Activated naive CD8-positive, alpha-beta T cell (primary cell): Measurements from ENCODE around the gene FUOM.
"Not testable (repeated sequence)": the region's sequence is repeated elsewhere in the genome, so short reads cannot be mapped to it uniquely, and the experiment has no call there.

Experiments used
- H3K27ac Mint-ChIP-seq: one replicate; pipeline ENCODE4 v1.8.0; 2021; ENCODE audit warnings: mixed read lengths
- H3K27me3 Mint-ChIP-seq: one replicate; pipeline ENCODE4 v1.8.0; 2021; ENCODE audit warnings: mixed read lengths
- H3K36me3 Mint-ChIP-seq: one replicate; pipeline ENCODE4 v1.8.0; 2021; ENCODE audit warnings: mixed read lengths
- H3K4me1 Mint-ChIP-seq: one replicate; pipeline ENCODE4 v1.8.0; 2021; ENCODE audit warnings: low read depth, mixed read lengths
- H3K4me3 Mint-ChIP-seq: one replicate; pipeline ENCODE4 v1.8.0; 2021; ENCODE audit warnings: mild to moderate bottlenecking, mixed read lengths
- H3K9me3 Mint-ChIP-seq: one replicate; pipeline ENCODE4 v1.8.0; 2021; ENCODE audit warnings: low read depth, mixed read lengths

Gene FUOM

DNA sequence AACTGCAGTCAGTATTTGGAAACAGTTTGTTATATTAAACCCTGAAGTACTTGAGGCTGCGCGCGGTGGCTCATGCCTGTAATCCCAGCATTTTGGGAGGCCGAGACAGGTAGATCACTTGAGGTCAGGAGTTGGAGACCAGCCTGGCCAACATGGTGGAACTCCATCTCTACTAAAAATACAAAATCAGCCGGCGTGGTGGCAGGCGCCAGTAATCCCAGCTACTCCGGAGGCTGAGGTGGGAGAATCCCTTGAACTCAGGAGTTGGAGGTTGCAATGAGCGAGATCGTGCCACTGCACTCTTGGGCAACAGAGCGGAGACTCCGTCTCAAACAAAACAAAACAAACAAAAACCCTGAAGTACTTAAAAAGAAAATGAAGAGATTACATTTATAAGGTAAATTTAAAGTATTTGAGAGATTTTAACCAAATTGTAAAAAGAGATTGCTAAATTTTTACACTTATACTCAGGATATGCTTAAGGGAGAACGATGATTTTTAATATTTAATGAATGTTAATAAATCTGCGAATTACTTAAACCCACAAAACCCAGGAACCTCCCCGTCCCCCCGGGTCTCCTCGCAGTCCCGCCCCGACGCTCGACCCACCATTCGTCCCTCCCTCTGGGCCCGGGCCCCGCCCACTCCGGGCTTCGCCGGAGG lies 35.7 kb upstream of the FUOM start:
- Mint-ChIP-seq H3K27ac (peak overlapping the region; percentile 70), H3K27me3 (no peaks in the 10 kb centered on the region), H3K4me3 (peak overlapping the region; percentile 96), H3K4me1 (peaks cover 50% of the 10 kb centered on the region), H3K9me3 (no peaks in the 10 kb centered on the region), H3K36me3 (peaks cover 4% of the 10 kb centered on the region)

DNA sequence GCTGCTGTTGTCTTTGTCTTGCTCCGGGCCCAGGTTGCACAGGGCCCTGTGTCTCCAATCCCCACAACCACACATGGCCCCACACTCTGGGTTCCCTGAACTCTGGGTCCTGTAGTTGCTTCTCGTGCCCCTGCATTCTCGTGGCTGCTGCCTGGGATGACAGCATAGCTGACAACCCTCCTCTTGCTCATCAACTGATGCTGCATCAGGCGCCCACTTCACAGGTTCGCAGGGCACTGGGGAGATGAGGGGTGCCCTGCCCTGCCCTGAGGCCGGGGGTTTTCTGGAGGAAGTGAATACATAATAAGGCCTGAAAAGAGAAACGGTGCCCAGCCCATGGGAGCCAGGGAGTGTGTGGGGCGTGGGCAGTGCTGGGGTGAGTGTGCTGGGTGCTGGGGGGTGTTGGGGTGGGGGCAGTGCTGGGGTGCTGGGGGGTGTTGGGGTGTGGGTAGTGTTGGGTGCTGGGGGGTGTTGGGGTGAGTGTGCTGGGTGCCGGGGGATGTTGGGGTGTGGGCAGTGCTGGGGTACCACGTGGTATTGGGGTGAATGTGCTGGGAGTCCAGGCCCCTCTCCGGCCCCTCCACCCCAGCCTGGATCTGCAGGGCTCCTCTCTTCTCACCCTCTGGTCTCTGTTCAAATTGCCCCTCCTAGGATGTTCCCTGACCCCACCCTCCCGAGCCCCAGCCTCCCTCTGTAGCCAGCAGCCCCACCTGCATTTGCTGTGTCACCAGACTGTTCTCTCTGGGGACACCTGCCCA lies 34.1 kb upstream of the FUOM start:
- no peaks in the 10 kb centered on the region for H3K9me3 Mint-ChIP-seq
- H3K4me1 Mint-ChIP-seq, result peaks cover 48% of the 10 kb centered on the region
- peak overlapping the region; percentile 68 for H3K27ac Mint-ChIP-seq
- H3K27me3 Mint-ChIP-seq, result no peaks in the 10 kb centered on the region
- peak overlapping the region; percentile 80 for H3K4me3 Mint-ChIP-seq
- H3K36me3 Mint-ChIP-seq, result no peaks in the 10 kb centered on the region

DNA sequence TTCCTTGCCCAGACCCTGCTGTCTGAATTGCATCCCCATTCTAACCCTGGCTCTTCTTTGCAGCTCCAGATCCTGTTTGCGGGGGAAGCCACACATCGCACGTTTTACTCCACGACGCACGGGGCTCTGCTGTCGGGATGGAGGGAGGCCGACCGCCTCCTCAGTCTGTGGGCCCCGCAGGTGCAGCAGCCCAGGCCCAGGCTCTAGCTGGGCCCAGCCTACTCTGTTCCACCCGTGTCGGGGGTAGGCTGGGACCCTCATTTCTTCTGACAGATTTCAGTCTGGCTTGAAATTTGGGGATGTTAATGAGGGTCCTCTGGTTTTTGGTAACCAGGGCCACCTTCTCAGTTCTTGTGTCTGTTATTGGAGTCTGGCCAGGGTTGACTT lies 33.4 kb upstream of the FUOM start:
- Mint-ChIP-seq H3K9me3 (no peaks in the 10 kb centered on the region), H3K36me3 (no peaks in the 10 kb centered on the region), H3K27me3 (no peaks in the 10 kb centered on the region), H3K27ac (peak overlapping the region; percentile 94), H3K4me1 (peaks cover 47% of the 10 kb centered on the region), H3K4me3 (peak overlapping the region; percentile 80)

DNA sequence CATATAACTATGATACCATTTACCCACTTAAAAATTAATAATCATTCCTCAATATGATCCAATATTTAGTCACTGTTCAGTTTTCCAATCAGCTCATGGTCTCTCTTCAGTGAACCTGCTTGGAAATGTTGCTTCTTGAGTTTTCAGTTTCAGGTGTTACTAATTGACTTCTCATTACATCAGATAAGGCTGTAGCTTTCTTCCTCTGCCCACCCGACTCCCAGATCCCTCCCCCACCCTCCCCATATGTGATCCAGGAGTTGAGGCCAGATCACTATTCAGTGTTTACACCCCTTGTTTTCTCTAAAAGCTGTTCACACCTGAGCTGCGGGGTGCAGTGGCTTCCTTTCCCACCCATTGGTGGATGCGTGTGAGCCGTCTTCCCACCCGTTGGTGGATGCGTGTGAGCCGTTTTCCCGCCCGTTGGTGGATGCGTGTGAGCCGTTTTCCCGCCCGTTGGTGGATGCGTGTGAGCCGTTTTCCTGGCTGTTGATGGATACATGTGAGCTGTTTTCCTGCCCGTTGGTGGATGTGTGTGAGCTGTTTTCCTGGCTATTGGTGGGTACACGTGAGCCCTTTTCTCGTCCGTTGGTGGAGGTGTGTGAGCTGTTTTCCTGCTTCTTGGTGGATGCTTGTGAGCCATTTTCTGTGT lies 32.9 kb upstream of the FUOM start:
- H3K4me1 Mint-ChIP-seq, result peaks cover 46% of the 10 kb centered on the region
- H3K4me3 Mint-ChIP-seq, result peak overlapping the region; percentile 80
- H3K27me3 Mint-ChIP-seq, result no peaks in the 10 kb centered on the region
- no peaks in the 10 kb centered on the region for H3K9me3 Mint-ChIP-seq
- peak overlapping the region; percentile 94 for H3K27ac Mint-ChIP-seq
- H3K36me3 Mint-ChIP-seq, result no peaks in the 10 kb centered on the region

DNA sequence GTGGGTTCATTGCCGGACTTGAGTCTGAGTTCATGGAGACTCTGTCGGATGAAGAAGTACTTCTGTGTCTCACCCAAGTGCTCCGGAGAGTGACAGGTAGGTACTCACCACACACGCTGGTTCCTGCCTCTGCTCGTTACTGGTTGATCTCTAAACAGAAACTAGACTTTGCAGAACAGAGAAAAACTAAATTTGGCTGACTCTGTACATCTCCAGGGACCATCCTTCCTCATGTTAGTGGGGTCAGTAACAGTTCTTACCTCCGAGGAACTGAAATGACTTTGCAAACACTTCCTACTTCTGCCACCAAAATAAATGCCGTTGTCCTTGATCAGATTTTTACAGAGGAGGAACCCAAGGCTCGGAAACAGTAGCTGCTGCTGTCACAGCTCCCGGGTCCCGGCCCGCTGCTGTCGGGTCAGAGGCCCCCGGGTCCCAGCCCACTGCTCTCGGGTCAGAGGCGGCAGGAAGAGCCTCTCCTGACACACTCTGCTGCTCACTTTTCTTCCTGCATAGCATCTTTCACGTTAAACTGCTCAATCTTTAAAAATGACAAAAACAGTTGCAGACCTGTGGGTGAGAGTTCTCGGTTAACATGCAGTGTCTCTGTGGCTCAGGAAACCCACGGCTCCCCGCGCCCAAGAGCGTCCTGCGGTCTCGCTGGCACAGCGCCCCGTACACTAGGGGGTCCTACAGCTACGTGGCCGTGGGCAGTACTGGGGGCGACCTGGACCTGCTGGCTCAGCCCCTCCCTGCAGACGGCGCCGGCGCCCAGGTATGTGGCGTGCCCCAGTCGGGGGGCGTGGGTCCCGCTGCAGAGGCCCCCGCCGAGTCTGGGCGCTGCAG lies 31.4 kb upstream of the FUOM start:
- Mint-ChIP-seq H3K27ac (peak overlapping the region; percentile 87), H3K4me1 (peaks cover 37% of the 10 kb centered on the region), H3K4me3 (peak overlapping the region; percentile 81), H3K36me3 (no peaks in the 10 kb centered on the region), H3K27me3 (no peaks in the 10 kb centered on the region), H3K9me3 (no peaks in the 10 kb centered on the region)

DNA sequence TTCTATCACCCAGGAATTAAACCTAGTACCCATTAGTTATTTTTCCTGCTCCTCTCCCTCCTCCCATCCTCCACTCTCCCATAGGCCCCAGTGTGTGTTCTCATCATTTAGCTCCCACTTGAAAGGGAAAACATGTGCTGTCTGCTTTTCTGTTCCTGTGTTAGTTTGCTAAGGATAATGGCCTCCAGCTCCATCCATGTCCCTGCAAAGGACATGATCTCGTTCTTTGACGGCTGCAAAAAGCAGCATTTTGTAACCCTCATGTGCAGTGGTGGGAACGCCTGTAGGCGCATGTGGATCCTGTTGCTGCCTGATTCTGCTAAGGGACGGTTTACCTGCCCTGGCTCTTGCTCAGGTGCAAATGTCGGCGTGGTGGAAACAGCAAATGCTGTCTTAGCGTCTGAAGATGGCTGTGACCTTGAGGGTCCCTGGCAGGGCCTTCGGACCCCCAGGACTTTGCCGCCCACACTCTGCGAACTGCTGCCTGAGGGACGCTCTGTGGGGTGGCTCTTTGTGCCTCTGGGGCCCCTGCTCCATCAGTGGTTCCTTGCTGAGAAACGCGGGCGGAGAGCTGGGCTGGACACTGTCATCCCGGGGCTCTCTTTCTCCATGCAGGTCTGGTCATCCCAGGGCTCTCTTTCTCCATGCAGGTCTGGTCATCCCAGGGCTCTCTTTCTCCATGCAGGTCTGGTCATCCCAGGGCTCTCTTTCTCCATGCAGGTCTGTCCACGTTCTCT lies 30.6 kb upstream of the FUOM start:
- Mint-ChIP-seq H3K36me3 (no peaks in the 10 kb centered on the region), H3K27me3 (no peaks in the 10 kb centered on the region), H3K4me3 (peak overlapping the region; percentile 81), H3K27ac (peak overlapping the region; percentile 87), H3K4me1 (peaks cover 35% of the 10 kb centered on the region), H3K9me3 (no peaks in the 10 kb centered on the region)

DNA sequence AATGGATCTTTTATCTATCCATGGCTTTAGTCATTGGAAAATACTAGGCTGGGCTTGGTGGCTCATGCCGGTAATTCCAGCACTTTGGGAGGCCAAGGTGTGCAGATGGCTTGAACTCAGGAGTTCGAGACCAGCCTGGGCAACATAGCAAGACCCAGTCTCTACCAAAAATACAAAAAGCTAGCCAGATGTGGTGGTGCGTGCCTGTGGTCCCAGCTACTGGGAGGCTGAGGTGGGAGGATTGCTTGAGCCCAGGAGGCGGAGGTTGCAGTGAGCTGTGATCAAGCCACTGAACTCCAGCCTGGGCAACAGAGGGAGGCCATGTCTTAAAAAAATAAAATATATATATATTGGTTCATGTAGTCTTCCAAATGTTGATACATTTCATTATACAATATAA lies 29.1 kb upstream of the FUOM start:
- H3K4me3 Mint-ChIP-seq, H3K36me3 Mint-ChIP-seq, H3K9me3 Mint-ChIP-seq, H3K27ac Mint-ChIP-seq, H3K27me3 Mint-ChIP-seq: not testable (repeated sequence)
- H3K4me1 Mint-ChIP-seq, result peaks cover 32% of the 10 kb centered on the region

DNA sequence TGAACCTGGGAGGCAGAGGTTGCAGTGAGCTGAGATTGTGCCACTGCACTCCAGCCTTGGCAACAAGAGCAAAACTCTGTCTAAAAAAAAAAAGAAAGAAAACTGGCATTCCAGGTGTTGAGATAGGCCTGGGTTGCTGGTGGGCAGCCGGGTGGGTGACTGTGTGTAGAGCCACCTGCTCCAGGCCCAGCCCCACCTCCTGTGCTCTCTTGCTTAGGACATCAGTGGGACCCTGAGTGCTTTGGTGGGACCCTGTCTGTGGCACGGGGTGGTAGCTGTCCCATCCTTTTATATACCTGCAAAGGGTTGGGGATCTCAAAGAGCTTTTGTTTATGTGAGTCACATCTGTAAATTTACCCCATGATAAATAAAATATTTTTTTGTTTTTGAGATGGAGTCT lies 27.4 kb upstream of the FUOM start:
- H3K4me3 Mint-ChIP-seq, result no peak overlapping the region
- H3K36me3 Mint-ChIP-seq, result no peaks in the 10 kb centered on the region
- H3K27me3 Mint-ChIP-seq, result no peaks in the 10 kb centered on the region
- no peaks in the 10 kb centered on the region for H3K9me3 Mint-ChIP-seq
- H3K4me1 Mint-ChIP-seq, result peaks cover 17% of the 10 kb centered on the region
- no peak overlapping the region for H3K27ac Mint-ChIP-seq

DNA sequence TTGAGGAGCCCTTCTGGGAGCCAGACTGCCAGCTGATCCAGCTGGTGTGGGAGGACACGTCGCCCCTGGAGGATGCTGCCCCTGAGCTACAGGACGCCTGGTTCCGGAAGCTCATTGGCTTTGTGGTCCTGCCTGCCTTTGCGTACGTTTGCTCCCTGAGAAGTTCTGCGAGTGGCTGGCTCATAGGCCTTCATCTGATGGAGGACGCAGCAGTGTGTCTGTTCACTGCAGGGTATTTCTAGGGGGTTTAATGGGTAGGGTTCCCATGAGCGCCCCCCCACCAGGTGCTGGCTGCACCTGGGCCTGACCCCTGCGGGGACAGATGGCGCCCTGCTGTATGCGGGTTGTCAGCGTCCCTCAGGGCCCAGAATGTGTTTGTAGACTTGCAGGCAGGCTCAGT lies 26.3 kb upstream of the FUOM start:
- H3K4me1 Mint-ChIP-seq, result peaks cover 9% of the 10 kb centered on the region
- H3K9me3 Mint-ChIP-seq, result no peaks in the 10 kb centered on the region
- H3K4me3 Mint-ChIP-seq, result no peak overlapping the region
- H3K36me3 Mint-ChIP-seq, result no peaks in the 10 kb centered on the region
- H3K27me3 Mint-ChIP-seq, result no peaks in the 10 kb centered on the region
- no peak overlapping the region for H3K27ac Mint-ChIP-seq

DNA sequence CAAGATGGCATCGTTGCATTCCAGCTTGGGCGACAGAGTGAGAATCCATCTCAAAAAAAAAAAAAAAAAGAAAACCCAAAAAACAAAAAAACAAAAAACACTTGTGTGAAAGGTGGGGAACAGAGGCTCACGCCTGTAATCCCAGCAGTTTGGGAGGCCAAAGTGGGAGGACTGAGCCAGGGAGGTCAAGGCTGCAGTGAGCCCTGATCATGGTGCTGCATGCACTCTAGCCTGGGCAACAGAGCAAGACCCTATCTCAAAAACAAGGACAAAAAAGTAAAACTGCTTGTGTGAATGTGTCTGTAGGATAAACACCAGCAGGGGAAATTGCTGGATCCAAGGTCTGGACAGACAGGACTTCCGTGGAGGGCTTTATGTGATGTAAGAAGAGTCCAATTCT lies 25.7 kb upstream of the FUOM start:
- Mint-ChIP-seq H3K36me3 (no peaks in the 10 kb centered on the region), H3K27me3 (no peaks in the 10 kb centered on the region), H3K9me3 (no peaks in the 10 kb centered on the region), H3K4me1 (peaks cover 6% of the 10 kb centered on the region), H3K4me3 (no peak overlapping the region), H3K27ac (no peak overlapping the region)

DNA sequence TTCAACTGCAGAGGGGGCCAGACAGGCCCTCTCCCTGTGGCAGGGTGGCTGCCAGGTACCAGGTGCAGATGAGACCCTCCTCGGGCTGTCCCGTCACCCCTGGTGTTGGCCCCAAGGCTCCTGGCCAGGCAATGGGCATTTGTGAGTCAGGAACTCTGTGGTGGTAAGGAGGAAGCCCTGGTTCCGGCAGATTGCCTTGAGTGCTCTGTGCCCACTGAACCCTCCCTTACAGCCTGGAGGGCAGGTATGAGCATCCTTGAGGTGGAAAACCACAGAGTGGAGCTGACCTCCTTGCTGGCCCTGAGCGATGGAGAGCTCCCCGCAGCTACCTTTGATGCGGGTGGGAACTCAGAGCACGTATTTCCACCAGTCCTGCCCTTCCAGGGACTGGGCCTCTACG lies 23.2 kb upstream of the FUOM start:
- Mint-ChIP-seq H3K27me3 (no peaks in the 10 kb centered on the region), H3K4me1 (peaks cover 2% of the 10 kb centered on the region), H3K4me3 (no peak overlapping the region), H3K27ac (no peak overlapping the region), H3K9me3 (no peaks in the 10 kb centered on the region), H3K36me3 (no peaks in the 10 kb centered on the region)

DNA sequence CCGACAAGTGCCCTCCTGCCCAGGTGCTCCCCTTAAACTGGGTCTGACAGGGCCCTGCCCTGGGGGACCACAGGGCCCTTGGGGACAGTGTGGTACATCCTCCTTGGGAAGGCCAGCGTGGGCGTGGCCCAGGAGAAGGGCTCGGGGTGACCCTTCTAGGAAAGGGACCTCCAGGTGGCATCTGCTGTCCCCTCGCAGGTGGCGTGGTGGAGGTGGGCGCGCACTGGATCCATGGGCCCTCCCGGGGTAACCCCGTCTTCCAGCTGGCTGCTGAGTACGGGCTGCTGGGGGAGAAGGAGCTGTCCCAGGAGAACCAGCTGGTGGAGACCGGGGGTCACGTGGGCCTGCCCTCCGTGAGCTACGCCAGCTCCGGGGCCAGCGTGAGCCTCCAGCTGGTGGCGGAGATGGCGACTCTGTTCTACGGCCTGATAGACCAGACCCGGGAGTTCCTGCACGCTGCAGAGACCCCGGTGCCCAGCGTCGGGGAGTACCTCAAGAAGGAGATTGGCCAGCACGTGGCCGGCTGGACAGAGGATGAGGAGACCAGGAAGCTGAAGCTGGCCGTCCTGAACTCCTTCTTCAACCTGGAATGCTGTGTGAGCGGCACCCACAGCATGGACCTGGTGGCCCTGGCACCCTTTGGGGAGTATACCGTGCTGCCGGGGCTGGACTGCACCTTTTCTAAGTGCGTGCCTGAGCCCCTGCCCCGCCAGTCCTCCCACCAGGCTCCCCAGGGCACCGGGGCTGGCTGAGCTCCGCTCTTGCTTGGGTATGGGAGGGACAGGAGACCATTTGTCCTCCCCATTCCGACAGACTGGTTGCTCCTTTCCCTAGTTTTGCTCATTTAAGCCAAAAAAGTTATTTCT lies 22.2 kb upstream of the FUOM start:
- H3K4me3 Mint-ChIP-seq, result peak overlapping the region; percentile 63
- no peaks in the 10 kb centered on the region for H3K9me3 Mint-ChIP-seq
- no peak overlapping the region for H3K27ac Mint-ChIP-seq
- H3K36me3 Mint-ChIP-seq, result no peaks in the 10 kb centered on the region
- H3K4me1 Mint-ChIP-seq, result peaks cover 2% of the 10 kb centered on the region
- H3K27me3 Mint-ChIP-seq, result no peaks in the 10 kb centered on the region

DNA sequence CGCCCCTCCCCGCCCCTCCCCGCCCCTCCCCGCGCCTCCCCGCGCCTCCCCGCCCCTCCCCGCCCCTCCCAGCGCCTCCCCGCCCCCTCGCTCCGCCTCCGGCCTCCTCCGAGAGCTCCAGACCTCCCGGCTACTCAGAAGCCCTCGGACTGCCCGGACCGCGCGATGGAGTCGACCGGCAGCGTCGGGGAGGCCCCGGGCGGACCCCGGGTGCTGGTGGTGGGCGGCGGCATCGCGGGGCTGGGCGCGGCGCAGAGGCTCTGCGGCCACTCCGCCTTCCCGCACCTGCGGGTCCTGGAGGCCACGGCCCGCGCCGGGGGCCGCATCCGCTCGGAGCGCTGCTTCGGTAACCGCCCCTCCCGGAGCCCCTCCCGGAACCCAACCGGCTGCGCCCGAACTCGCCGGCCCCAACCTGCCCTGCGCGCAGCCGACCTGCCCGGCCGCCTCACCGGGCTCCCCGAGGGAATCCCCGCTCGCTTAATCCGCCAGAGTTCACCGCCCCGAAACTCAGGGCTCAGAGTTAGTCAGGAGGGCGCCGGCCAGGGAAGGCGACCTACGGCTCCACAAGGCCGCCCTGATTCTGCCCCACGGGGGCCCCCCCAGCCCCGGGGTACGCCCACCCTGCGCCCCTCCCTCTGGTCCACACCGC lies 21.5 kb upstream of the FUOM start, which contains the start of gene PAOX:
Gene PAOX, plus strand, starts transcription at position 111 of the 649 bp plus-strand sequence. Its CDS starts 55 bp downstream, at position 166.
- no peak within 1 kb of the TSS for H3K27ac Mint-ChIP-seq
- H3K4me1 Mint-ChIP-seq, result peaks cover 5% of the 10 kb centered on the region
- no peaks in the 10 kb centered on the region for H3K27me3 Mint-ChIP-seq
- peak within 1 kb of the TSS; percentile 79 for H3K4me3 Mint-ChIP-seq
- no peaks in the 10 kb centered on the region for H3K36me3 Mint-ChIP-seq
- H3K9me3 Mint-ChIP-seq, result no peaks in the 10 kb centered on the region
